ENCODE measurements around the gene WDFY4.

Gene WDFY4

GRCh38 chr10:48671914-48672595 lies 12.6 kb upstream of the WDFY4 start:
- Histone ChIP-seq H3K36me3 (ENCODE audit: insufficient read depth) (no peaks in the 10 kb centered on the region), H3K27ac (no peak overlapping the region), H2AFZ (ENCODE audit: low read depth) (no peak overlapping the region), H3K4me1 (ENCODE audit: low read depth, poor library complexity, severe bottlenecking) (no peaks in the 10 kb centered on the region), H3K27me3 (ENCODE audit: insufficient read depth, low read depth) (no peaks in the 10 kb centered on the region), H3K9ac (no peak overlapping the region), H3K4me2 (no peak overlapping the region), H4K20me1 (ENCODE audit: insufficient read depth) (no peaks in the 10 kb centered on the region), H3K4me3 (IDR thresholded peaks at IDR 0.05; ENCODE audit: insufficient read depth, low read depth, low read length) (no peak overlapping the region), H3K79me2 (ENCODE audit: insufficient read depth, low read depth) (no peaks in the 10 kb centered on the region)
- no peak for TF ChIP-seq CTCF (conservative IDR thresholded peaks at IDR 0.05; ENCODE audit: low read depth, low read length)

- Histone ChIP-seq H3K4me1 (ENCODE audit: low read depth, poor library complexity, severe bottlenecking) (no peaks in the 10 kb centered on the region), H3K4me3 (IDR thresholded peaks at IDR 0.05; ENCODE audit: insufficient read depth, low read depth, low read length) (no peak overlapping the region), H3K27me3 (ENCODE audit: insufficient read depth, low read depth) (no peaks in the 10 kb centered on the region), H3K4me2 (no peak overlapping the region), H3K27ac (no peak overlapping the region), H4K20me1 (ENCODE audit: insufficient read depth) (no peaks in the 10 kb centered on the region), H3K9ac (no peak overlapping the region), H3K79me2 (ENCODE audit: insufficient read depth, low read depth) (no peaks in the 10 kb centered on the region), H3K36me3 (ENCODE audit: insufficient read depth) (no peaks in the 10 kb centered on the region), H2AFZ (ENCODE audit: low read depth) (no peak overlapping the region)
- TF ChIP-seq CTCF (conservative IDR thresholded peaks at IDR 0.05; ENCODE audit: low read depth, low read length), result no peak
Observed at GRCh38 chr10:48672596-48673265, 11.9 kb upstream of the WDFY4 start.

- Histone ChIP-seq H3K9ac (no peak overlapping the region), H2AFZ (ENCODE audit: low read depth) (no peak overlapping the region), H3K4me1 (ENCODE audit: low read depth, poor library complexity, severe bottlenecking) (no peaks in the 10 kb centered on the region), H4K20me1 (ENCODE audit: insufficient read depth) (no peaks in the 10 kb centered on the region), H3K27me3 (ENCODE audit: insufficient read depth, low read depth) (no peaks in the 10 kb centered on the region), H3K36me3 (ENCODE audit: insufficient read depth) (no peaks in the 10 kb centered on the region), H3K27ac (no peak overlapping the region), H3K4me2 (no peak overlapping the region), H3K4me3 (IDR thresholded peaks at IDR 0.05; ENCODE audit: insufficient read depth, low read depth, low read length) (no peak overlapping the region), H3K79me2 (ENCODE audit: insufficient read depth, low read depth) (no peaks in the 10 kb centered on the region)
- no peak for TF ChIP-seq CTCF (conservative IDR thresholded peaks at IDR 0.05; ENCODE audit: low read depth, low read length)
Observed at GRCh38 chr10:48677625-48678024, 7.0 kb upstream of the WDFY4 start.

GRCh38 chr10:48678041-48678440 lies 6.6 kb upstream of the WDFY4 start:
- no peak for TF ChIP-seq CTCF (conservative IDR thresholded peaks at IDR 0.05; ENCODE audit: low read depth, low read length)
- no peaks in the 10 kb centered on the region for H3K27me3 ChIP-seq (ENCODE audit: insufficient read depth, low read depth)
- H4K20me1 ChIP-seq (ENCODE audit: insufficient read depth), result no peaks in the 10 kb centered on the region
- H3K4me2 ChIP-seq, result no peak overlapping the region
- H3K9ac ChIP-seq, result no peak overlapping the region
- no peaks in the 10 kb centered on the region for H3K36me3 ChIP-seq (ENCODE audit: insufficient read depth)
- no peak overlapping the region for H2AFZ ChIP-seq (ENCODE audit: low read depth)
- H3K4me3 ChIP-seq (IDR thresholded peaks at IDR 0.05; ENCODE audit: insufficient read depth, low read depth, low read length), result no peak overlapping the region
- H3K4me1 ChIP-seq (ENCODE audit: low read depth, poor library complexity, severe bottlenecking), result no peaks in the 10 kb centered on the region
- H3K79me2 ChIP-seq (ENCODE audit: insufficient read depth, low read depth), result no peaks in the 10 kb centered on the region
- no peak overlapping the region for H3K27ac ChIP-seq

All from KMS-11 (cell line).